Posterior cingulate gyrus (tissue), 11 donors: ENCODE measurements around the gene PKP4.

Experiments
- DNase-seq, 10 donors: peaks; one replicate each; pipeline versions ENCODE4 v3.0.0 to v3.0.0-alpha.2; 2020 to 2021; ENCODE audit warnings: mixed read lengths in 3 of 10
- intact Hi-C: fragments of 100-400 bp; cut with DNase I; formaldehyde crosslinking; loops from one replicate; pipeline ENCODE4 v1.15.1; 2023

Gene PKP4

DNA sequence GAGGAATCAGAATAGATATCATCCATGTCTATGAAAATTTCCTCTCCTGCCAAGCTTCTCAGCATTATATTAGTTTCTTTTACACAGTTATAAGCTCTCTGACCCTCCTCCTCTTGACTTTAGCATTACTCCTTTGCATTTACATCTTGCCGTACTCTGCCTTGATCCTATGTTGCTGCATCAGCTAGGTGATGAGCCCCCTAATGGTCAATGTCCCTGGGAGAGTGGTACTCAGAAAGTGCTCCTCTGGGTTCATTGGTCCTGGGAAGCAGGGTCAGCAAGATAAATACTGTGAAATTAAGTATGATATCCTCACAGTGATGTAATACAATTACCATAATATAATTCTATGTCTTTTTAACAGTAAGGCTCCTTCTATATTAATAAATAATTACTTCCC, 74.1 kb downstream of the PKP4 start:
- DNase-seq = no peak
- intact Hi-C loops = loop anchor here (10.0 kb wide), 1 partner anchor 224 kb away; no protein-coding TSS in a partner anchor

- intact Hi-C loops = loop anchor here (10.0 kb wide), 1 partner anchor 222 kb away; no protein-coding TSS in a partner anchor
- peak in 1 of 10 donors; percentile 55 for DNase-seq
Measured at GRCh38 chr2:158533009-158533408, 76.3 kb downstream of the PKP4 start.

GRCh38 chr2:158539176-158540005, 82.6 kb downstream of the PKP4 start:
- DNase-seq = no peak
- intact Hi-C loops = loop anchor here (10.0 kb wide), 1 partner anchor 215 kb away; no protein-coding TSS in a partner anchor

DNA sequence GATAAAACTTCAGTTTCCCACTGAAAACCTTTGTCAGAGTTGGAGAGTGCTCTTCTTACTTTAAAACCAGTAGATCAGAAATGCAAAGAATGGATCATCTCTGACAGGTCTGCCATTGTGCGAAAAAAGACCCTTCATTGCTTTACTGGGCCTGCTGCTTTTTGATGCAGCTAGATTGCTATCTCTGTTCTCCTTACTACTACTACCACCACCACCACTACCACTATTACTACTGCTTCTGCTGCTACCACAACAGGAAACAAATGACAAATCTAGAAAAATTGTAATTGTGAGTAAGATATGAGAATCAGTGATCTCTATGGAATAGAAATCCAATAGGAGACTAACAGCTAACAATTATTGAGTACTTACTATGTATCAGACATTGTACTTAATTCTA, 85.8 kb downstream of the PKP4 start:
- intact Hi-C loops = no loop called here
- DNase-seq = no peak

GRCh38 chr2:158543957-158544356, 87.2 kb downstream of the PKP4 start:
- intact Hi-C loops = no loop called here
- DNase-seq = no peak

DNA sequence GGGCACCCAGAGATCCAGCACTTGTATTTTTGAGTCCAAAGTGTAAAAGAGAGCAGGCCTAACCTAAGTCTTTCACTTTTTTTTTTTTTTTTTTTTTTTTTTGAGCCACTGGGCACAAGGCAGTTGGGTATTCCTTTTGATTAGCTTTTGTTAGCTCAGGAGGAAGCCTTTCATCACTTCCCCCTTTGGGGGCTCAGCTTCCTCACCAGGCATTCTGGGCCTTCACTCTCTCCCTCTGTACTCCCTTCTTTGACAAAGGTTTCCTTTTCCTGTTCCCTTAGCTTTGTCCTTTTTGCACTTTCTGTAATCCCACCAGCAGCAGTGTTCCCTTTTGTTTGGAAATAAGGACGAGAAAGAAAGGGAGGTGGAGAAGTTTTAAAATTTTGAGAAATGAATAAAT, 88.2 kb downstream of the PKP4 start:
- no peak for DNase-seq
- intact Hi-C loops = no loop called here

DNA sequence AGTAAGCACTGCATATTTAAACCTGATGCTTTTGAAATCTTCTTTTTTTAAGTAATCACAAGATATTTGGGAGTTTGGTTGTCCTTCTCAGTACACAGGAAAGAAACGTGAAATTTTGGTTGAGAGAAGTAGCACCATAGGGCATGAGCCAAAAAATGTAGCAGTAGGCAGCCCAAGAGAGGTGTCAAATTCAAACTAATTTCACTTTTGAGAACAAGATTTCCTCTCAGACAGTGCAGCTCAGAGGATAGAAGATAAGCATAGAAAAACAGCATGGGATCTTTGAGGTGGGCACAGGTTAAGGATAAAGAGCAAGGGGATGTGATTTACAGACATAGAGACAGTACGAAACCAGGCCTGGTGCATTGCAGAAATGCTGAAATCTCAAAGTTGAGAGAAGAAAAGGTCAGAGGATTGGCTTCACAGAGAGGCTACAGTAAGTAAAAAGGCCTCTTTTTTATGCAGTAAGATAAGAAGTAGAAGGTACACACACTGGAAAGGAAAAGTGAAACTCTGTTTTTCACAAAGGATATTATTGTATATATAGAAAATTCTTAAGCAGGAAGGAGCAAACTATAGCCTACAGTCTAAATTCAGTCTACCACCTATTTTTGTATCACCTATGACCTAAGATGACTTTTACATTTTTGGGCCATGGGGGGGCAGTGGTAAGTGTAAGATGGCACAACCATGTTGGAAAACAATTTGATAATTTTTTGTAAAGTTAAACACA, 89.8 kb downstream of the PKP4 start:
- intact Hi-C loops = no loop called here
- no peak for DNase-seq

DNA sequence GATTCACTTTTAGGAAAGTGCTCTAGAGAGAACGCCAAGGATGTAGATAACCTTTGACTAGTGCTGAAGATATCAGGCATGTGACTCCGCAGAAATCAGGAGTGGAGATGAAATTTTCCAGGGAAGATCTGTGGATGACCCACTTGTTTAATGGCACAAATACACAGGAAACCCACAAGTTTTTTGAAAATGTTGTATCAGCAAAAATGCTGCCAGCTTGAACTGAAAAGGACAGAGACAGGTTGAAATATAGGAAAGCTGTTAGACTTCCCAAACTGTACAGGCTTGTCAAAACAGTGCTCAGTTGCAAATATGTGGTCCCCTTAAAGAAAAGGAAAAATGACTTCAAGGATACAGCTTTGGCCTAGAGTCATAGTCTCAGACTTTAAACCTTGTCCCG, 96.5 kb downstream of the PKP4 start:
- intact Hi-C loops = no loop called here
- no peak for DNase-seq

DNA sequence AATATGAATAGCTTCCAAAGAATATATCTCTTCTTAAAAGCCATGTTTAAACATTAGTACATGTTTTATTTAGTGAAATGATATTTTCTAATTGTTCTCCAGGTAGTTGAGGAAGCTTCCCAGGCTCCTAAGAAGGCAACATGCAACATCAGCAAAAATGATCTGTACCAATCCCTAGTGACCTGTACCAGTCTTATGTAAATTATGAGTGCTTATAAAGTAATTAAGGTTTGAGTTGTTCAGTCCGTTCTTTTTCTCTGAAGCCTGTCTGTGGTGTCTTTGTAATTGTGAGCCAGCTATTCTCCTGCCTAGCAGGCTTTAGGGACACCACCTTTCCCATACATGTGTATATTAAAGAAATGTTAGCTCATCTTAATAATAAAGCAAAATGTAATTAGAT, 98.2 kb downstream of the PKP4 start:
- intact Hi-C loops = no loop called here
- DNase-seq = no peak

GRCh38 chr2:158556124-158556523, 99.4 kb downstream of the PKP4 start:
- intact Hi-C loops = no loop called here
- no peak for DNase-seq

- intact Hi-C loops = no loop called here
- no peak for DNase-seq
Measured at GRCh38 chr2:158557752-158558151, 101.0 kb downstream of the PKP4 start.

GRCh38 chr2:158559252-158559651, 102.5 kb downstream of the PKP4 start:
- no peak for DNase-seq
- intact Hi-C loops = no loop called here

DNA sequence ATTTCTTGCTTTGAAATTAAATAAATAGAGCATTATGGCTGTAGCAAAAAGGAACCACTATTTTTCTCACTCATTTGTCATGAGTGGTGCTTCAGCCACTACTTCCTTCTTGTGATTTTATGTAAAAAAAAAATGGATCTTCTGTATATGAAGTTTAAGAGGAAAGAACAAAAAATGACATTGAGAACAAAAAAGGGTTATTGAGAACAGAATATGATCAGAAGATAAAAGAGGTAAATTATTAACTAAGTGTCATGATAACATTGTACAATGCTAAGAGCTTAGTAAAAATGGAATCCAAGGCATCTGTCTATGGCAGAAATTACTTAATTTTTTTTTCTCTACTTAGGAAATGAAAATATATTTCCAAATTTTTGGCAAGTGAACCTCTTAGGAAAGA, 103.5 kb downstream of the PKP4 start:
- intact Hi-C loops = no loop called here
- no peak for DNase-seq

- intact Hi-C loops = no loop called here
- DNase-seq = no peak
Measured at GRCh38 chr2:158561054-158561453, 104.3 kb downstream of the PKP4 start.

DNA sequence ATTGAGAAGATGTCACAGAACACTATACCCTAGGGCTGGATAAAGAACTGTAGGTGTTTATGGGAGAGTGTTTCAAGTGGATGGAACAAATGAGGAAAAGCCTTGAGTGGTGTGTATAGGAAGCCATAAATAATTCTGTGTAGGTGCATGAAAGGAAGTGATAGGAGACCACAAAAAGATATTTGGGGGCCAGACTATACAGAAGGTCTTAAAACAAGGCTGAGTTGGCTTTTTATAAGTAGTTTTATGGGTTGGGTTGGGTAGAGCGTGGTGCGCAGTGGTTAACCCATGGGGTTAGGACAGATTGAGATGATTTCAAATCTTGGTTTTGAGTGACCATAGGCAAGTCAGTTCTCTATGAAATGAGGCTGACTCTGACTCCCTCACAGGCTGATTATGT, 110.5 kb downstream of the PKP4 start:
- intact Hi-C loops = no loop called here
- DNase-seq = no peak

GRCh38 chr2:158569284-158569683, 112.5 kb downstream of the PKP4 start:
- intact Hi-C loops = no loop called here
- no peak for DNase-seq

DNA sequence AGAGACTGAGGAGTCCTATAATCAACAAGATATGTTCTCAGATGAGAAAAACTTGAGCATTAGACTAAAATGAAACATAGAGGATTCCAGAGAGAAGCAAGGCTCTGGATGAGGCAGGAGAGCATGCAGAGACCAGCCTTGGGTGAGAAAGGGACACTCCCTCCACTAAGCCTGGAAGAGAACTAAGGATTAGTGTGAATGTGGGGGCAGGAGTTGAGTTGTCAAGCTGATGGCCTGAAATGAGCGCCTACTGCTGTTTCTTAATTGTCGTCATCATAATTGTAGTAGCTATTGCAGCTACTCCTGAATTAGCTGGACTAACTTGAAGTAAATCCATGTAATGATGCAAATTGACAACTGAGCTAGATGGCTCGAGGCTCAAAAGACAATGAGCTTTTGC, 114.1 kb downstream of the PKP4 start:
- DNase-seq = no peak
- intact Hi-C loops = no loop called here

DNA sequence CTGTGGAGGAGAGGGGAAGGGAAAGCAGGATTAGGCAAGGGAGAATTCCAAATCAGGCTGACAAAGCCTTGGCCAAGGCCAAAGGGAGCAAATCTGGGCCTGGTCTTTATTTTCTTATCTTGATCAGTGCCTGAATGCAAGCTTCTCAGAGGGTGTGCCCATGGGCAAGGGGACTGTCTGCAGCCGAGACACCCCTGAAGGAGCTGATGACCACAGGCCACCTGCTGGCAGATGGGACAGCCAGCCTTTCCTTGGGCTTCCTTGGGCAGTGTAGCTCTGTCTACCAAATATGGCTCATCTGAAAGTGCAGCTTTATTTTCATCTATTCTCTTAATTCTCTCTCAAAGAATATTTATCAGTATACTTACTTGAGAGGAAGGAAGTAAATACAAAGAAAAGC, 117.0 kb downstream of the PKP4 start:
- no peak for DNase-seq
- intact Hi-C loops = no loop called here

DNA sequence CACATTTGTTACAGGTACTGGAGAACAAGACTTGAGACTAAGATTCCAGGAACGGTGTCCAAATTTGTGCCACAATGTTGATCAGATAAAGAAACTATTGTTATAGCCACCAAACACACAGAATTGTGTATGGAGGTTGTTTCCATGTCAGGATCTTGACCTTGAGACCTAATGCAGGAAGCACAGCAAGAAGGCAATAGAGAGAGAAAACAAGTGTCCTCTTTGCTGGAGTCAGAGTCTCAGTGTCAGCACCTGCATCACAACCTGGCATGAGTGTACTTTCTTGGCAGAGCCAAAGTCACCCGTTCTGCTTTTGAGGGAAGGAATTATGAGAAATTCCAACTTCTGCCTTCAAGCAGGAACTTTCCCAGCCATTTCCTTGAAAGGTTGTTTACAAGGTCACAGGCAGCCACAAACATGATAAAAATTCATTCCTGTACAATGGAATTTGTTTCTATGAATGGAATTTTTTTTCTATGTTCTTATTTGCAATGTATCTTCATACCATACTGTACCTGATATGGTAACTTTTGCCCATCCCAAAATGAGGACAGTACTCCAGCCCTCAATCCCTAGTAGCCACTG, 118.4 kb downstream of the PKP4 start:
- DNase-seq = no peak
- intact Hi-C loops = no loop called here

DNA sequence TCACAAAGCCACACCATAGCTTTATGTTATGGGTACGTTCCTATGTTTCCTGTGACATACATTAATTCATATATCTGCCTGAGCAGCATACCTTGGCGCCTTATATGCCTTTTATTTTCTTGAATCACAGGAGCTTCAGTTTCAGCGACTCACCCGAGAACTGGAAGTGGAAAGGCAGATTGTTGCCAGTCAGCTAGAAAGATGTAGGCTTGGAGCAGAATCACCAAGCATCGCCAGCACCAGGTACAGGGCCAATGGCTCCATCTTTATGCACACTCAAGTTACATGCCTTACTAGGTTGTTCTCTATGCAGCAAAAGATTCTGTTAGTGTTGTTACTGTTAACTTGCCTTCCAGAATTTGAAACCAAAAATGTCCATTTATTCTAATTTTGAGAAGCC, 120.4 kb downstream of the PKP4 start:
- intact Hi-C loops = no loop called here
- DNase-seq = no peak

DNA sequence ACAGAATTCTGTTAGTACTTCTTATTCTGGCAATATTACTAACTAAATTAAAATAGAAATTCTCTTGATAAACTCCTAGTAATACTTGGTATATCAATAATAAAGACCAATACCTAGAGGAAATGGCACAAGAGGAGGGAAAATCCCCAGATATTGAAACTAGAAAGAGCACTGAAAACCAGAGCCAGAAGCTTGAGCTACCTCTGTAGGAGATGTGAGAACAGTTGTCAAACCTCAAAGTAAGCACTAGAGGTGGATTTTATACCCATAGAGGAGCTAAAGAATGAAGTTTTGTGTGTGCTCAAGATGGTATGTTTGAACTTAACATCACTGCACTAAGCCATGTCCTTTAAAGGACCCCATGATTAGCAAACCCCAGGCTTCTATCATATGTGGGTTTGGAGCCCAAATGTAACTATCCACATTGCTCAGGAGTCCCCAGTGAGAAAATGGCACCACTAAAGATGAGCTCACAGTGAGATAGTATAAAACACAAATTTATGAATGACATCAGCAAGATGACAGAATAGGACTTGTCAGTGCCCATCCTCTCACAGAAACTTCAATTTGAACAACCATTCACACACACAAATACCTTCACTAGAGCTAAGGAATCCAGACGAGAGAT, 122.1 kb downstream of the PKP4 start:
- DNase-seq = no peak
- intact Hi-C loops = no loop called here
